SK-N-SH (cell line): ENCODE measurements around the gene CKAP2L. TPM values are rescaled to one million over a fixed set of nuclear protein-coding genes. Genes with fewer than 3 reads are reported as not detected.

Experiments
- CTCF ChIA-PET: fragments of 300-600, 350-600 bp; formaldehyde crosslinking; extraction: SDS; loops from one replicate; lab custom pipeline; 2021; lab: Yijun Ruan, JAX
- POLR2A ChIA-PET: fragments of 350-600 bp; sonication (Branson Sonifier 250); formaldehyde crosslinking; extraction: SDS; loops from one replicate; lab custom pipeline; 2020; ENCODE audit warnings: antibody characterized with exemption, inconsistent platforms; lab: Yijun Ruan, JAX
- DNase-seq: peaks from one replicate; pipeline ENCODE4 v3.0.0; 2012
- H2AFZ ChIP-seq: fragments of 200-600 bp; sonication (generic); 2 replicates; pipeline ENCODE4 v1.8.1; 2016; ENCODE audit warnings: antibody characterized with exemption, mild to moderate bottlenecking, low read depth
- H3F3A ChIP-seq: fragments of 200-600 bp; sonication (generic); replicated peaks from 2 replicates; pipeline ENCODE3; 2016; ENCODE audit warnings: antibody characterized with exemption, mild to moderate bottlenecking; ENCODE audit not compliant: insufficient read depth
- H3K27ac ChIP-seq, 2 experiments: fragments of 200-500 bp in 1 of 2; fragments of 200-600 bp in 1 of 2; sonication (Bioruptor generic) in 1 of 2; sonication (generic), shearing (Covaris generic) in 1 of 2; 2 replicates each; pipeline versions ENCODE4 v1.5.1 to v1.6.1; 2014 to 2016; ENCODE audit warnings: low read depth in 2 of 2, inconsistent platforms in 1 of 2, low read length in 1 of 2, mild to moderate bottlenecking in 1 of 2, mixed read lengths in 1 of 2
- H3K27me3 ChIP-seq: fragments of 200-600 bp; sonication (generic), shearing (Covaris generic); 2 replicates; pipeline ENCODE4 v1.6.1; 2016; ENCODE audit warnings: mixed run types; ENCODE audit not compliant: insufficient read depth
- H3K36me3 ChIP-seq, 2 experiments: fragments of 200-500 bp in 1 of 2; fragments of 200-600 bp in 1 of 2; sonication (Bioruptor generic) in 1 of 2; sonication (generic) in 1 of 2; replicated peaks in 1 of 2; 2 replicates each; pipeline versions ENCODE3 to v1.5.1; 2014 to 2016; ENCODE audit warnings: low read length in 1 of 2, mild to moderate bottlenecking in 1 of 2; ENCODE audit not compliant: insufficient read depth in 2 of 2, control insufficient read depth in 1 of 2
- H3K4me1 ChIP-seq, 2 experiments: fragments of 200-500 bp in 1 of 2; fragments of 200-600 bp in 1 of 2; sonication (Bioruptor generic) in 1 of 2; sonication (generic), shearing (Covaris generic) in 1 of 2; 2 replicates each; pipeline versions ENCODE4 v1.5.1 to v1.6.1; 2014 to 2016; ENCODE audit warnings: low read depth in 1 of 2, low read length in 1 of 2, mixed run types in 1 of 2; ENCODE audit not compliant: insufficient read depth in 2 of 2, control insufficient read depth in 1 of 2
- H3K4me2 ChIP-seq: fragments of 200-600 bp; sonication (generic), shearing (Covaris generic); 2 replicates; pipeline ENCODE4 v1.6.1; 2017; ENCODE audit warnings: mixed run types
- H3K4me3 ChIP-seq, 2 experiments: fragments of 200-500 bp in 1 of 2; fragments of 200-600 bp in 1 of 2; sonication (Bioruptor generic) in 1 of 2; sonication (generic), shearing (Covaris generic) in 1 of 2; 2 replicates each; pipeline versions ENCODE4 v1.5.1 to v1.8.1; 2014 to 2016; ENCODE audit warnings: low read depth in 2 of 2, inconsistent platforms in 1 of 2, low read length in 1 of 2, mild to moderate bottlenecking in 1 of 2, mixed read lengths in 1 of 2, moderate library complexity in 1 of 2
- H3K79me2 ChIP-seq: fragments of 200-600 bp; sonication (generic); 2 replicates; pipeline ENCODE4 v1.8.1; 2017; ENCODE audit warnings: mild to moderate bottlenecking; ENCODE audit not compliant: insufficient read depth
- H3K9ac ChIP-seq: fragments of 200-600 bp; sonication (generic); 2 replicates; pipeline ENCODE4 v1.6.1; 2017; ENCODE audit warnings: mixed run types
- H3K9me2 ChIP-seq: fragments of 200-600 bp; sonication (generic); 2 replicates; pipeline ENCODE4 v1.6.1; 2017; ENCODE audit warnings: mixed run types
- H3K9me3 ChIP-seq: fragments of 200-600 bp; sonication (generic); 2 replicates; pipeline ENCODE4 v1.6.1; 2017; ENCODE audit warnings: mixed run types, mild to moderate bottlenecking, moderate library complexity
- H4K20me1 ChIP-seq: fragments of 200-600 bp; sonication (generic); 2 replicates; pipeline ENCODE4 v1.6.1; 2017; ENCODE audit warnings: mild to moderate bottlenecking, mixed run types; ENCODE audit not compliant: insufficient read depth
- FOSL2 ChIP-seq: IDR thresholded peaks from 2 replicates; pipeline ENCODE4 v1.4.0; 2012; ENCODE audit warnings: low read depth, mild to moderate bottlenecking, moderate library complexity, borderline replicate concordance
- FOXJ3 ChIP-seq: sonication (generic); formaldehyde crosslinking; IDR thresholded peaks from 2 replicates; pipeline ENCODE4 v1.5.1; 2020; ENCODE audit warnings: mild to moderate bottlenecking, missing genetic modification reagents
- GABPA ChIP-seq: IDR thresholded peaks from 2 replicates; pipeline ENCODE4 v1.4.0; 2012; ENCODE audit warnings: low read depth, mild to moderate bottlenecking
- GATA2 ChIP-seq: sonication (generic); formaldehyde crosslinking; IDR thresholded peaks from 2 replicates; pipeline ENCODE4 v1.5.0; 2020; ENCODE audit warnings: mild to moderate bottlenecking, missing genetic modification reagents
- IRF3 ChIP-seq: fragments of 150-350 bp; IDR thresholded peaks from 2 replicates; pipeline ENCODE4 v1.6.1; 2016; ENCODE audit warnings: mild to moderate bottlenecking, low read depth, low read length
- MAX ChIP-seq: IDR thresholded peaks from 2 replicates; pipeline ENCODE4 v1.4.0; 2012; ENCODE audit warnings: low read depth
- MEF2A ChIP-seq: IDR thresholded peaks from 2 replicates; pipeline ENCODE4 v1.4.0; 2012; ENCODE audit warnings: low read depth, borderline replicate concordance
- NFIC ChIP-seq: IDR thresholded peaks from 2 replicates; pipeline ENCODE4 v1.4.0; 2012; ENCODE audit warnings: borderline replicate concordance
- POLR2AphosphoS5 ChIP-seq: IDR thresholded peaks from 2 replicates; pipeline ENCODE4 v1.6.1; 2012; ENCODE audit warnings: low read depth, low read length
- RXRA ChIP-seq: IDR thresholded peaks from 2 replicates; pipeline ENCODE4 v1.4.0; 2012; ENCODE audit warnings: low read depth, mild to moderate bottlenecking, borderline replicate concordance
- SMC3 ChIP-seq: IDR thresholded peaks from 2 replicates; pipeline ENCODE4 v1.6.1; 2012; ENCODE audit warnings: low read depth, low read length, improper control_type of control experiment
- TCF12 ChIP-seq: IDR thresholded peaks from 2 replicates; pipeline ENCODE4 v1.4.0; 2012
- TEAD4 ChIP-seq: IDR thresholded peaks from 2 replicates; pipeline ENCODE4 v1.4.0; 2012; ENCODE audit warnings: mild to moderate bottlenecking, borderline replicate concordance; ENCODE audit not compliant: insufficient read depth
- YY1 ChIP-seq: IDR thresholded peaks from 2 replicates; pipeline ENCODE4 v1.4.0; 2012; ENCODE audit warnings: low read depth, mild to moderate bottlenecking
- ZBTB33 ChIP-seq: IDR thresholded peaks from 2 replicates; pipeline ENCODE4 v1.4.0; 2012; ENCODE audit warnings: low read depth, borderline replicate concordance
- WGBS: methylation state at CpG from one replicate; pipeline ENCODE4 v1.1.6; 2017; ENCODE audit warnings: low lambda C conversion rate; 5-methylcytosine and 5-hydroxymethylcytosine counted together
- polyA plus RNA-seq, 3 experiments: library from polyadenylated mRNA; depleted of rRNA; stranded (reverse); fragments of >200 nt; gene quantifications; 2 replicates each; pipeline ENCODE4 v1.2.3, GENCODE V29; 2012

The CKAP2L gene
- polyA plus RNA-seq, 1 of the 3 experiments (the other 2 are of a cell fraction) = 2.9 TPM

GRCh38 chr2:112767693-112768330 is 3.4 kb upstream of the CKAP2L start:
- 75% methylated on average over 6 of the region's 6 CpGs for WGBS

GRCh38 chr2:112765251-112765650 is 842 bp upstream of the CKAP2L start:
- H3K4me2 ChIP-seq = peak overlapping the region; percentile 77
- peaks cover 39% of the 10 kb centered on the region for H3K79me2 ChIP-seq
- peaks cover 3% of the 10 kb centered on the region for H3F3A ChIP-seq
- H3K36me3 ChIP-seq = peaks cover 5 to 11% of the 10 kb centered on the region in 2 experiments
- ChIA-PET CTCF (interaction anchor here (6.9 kb wide), 1 partner anchor 16 kb away, joined by 40 read pairs; no protein-coding TSS in a partner anchor), POLR2A (interaction anchor here (0.5 to 0.9 kb wide), 2 partner anchors 16 to 177 kb away, joined by 3 to 4 read pairs; no protein-coding TSS in a partner anchor)
- 65% methylated on average over 4 of the region's 4 CpGs for WGBS
- no peak for TF ChIP-seq MAX
- TF ChIP-seq FOSL2 = no peak
- no peak for TF ChIP-seq YY1
- TF ChIP-seq POLR2AphosphoS5 = no peak
- no peak for TF ChIP-seq IRF3
- no peak for TF ChIP-seq GATA2 (CRISPR knock-in tag)
- peak overlapping the region; percentile 89 for H2AFZ ChIP-seq
- peak overlapping the region; percentile 17 to 53; a peak in 1 of 4 replicates for H3K27ac ChIP-seq
- H3K4me3 ChIP-seq = peak overlapping the region; percentile 89 to 95
- no peaks in the 10 kb centered on the region for H3K27me3 ChIP-seq
- peaks cover 8 to 15% of the 10 kb centered on the region in 2 experiments; a peak in 3 of 4 replicates for H3K4me1 ChIP-seq
- no peak for DNase-seq
- no peaks in the 10 kb centered on the region for H4K20me1 ChIP-seq
- no peaks in the 10 kb centered on the region for H3K9me2 ChIP-seq
- peak overlapping the region; percentile 66 for H3K9ac ChIP-seq
- no peaks in the 10 kb centered on the region for H3K9me3 ChIP-seq

More at GRCh38 chr2:112767693-112768330, 3.4 kb upstream of the CKAP2L start:
- Histone ChIP-seq H3F3A (peaks cover 3% of the 10 kb centered on the region), H3K4me2 (no peak overlapping the region), H3K4me3 (no peak overlapping the region), H3K9ac (no peak overlapping the region), H4K20me1 (no peaks in the 10 kb centered on the region), H3K79me2 (peaks cover 16% of the 10 kb centered on the region), H3K27ac (no peak overlapping the region), H3K4me1 (peaks cover 5 to 15% of the 10 kb centered on the region in 2 experiments; a peak in 3 of 4 replicates), H3K9me3 (no peaks in the 10 kb centered on the region), H3K36me3 (no peaks in the 10 kb centered on the region), H3K9me2 (no peaks in the 10 kb centered on the region), H3K27me3 (no peaks in the 10 kb centered on the region), H2AFZ (no peak overlapping the region)
- POLR2A ChIA-PET = no interaction called here
- DNase-seq = no peak
- CTCF ChIA-PET = interaction anchor here (1.8 kb wide), 1 partner anchor 18 kb away, joined by 5 read pairs; no protein-coding TSS in a partner anchor
- TF ChIP-seq POLR2AphosphoS5 = no peak
- no peak for TF ChIP-seq ZBTB33
- no peak for TF ChIP-seq FOSL2
- no peak for TF ChIP-seq TCF12
- no peak for TF ChIP-seq MEF2A
- no peak for TF ChIP-seq TEAD4
- TF ChIP-seq NFIC = no peak
- no peak for TF ChIP-seq SMC3
- no peak for TF ChIP-seq IRF3
- TF ChIP-seq GABPA = no peak
- no peak for TF ChIP-seq GATA2 (CRISPR knock-in tag)
- TF ChIP-seq FOXJ3 (CRISPR knock-in tag) = no peak
- no peak for TF ChIP-seq RXRA
